H4 (cell line): ENCODE measurements around the gene OR13D1. TPM values are rescaled to one million over a fixed set of nuclear protein-coding genes. Genes with fewer than 3 reads are reported as not detected.
"Not testable (repeated sequence)": the region's sequence is repeated elsewhere in the genome, so short reads cannot be mapped to it uniquely, and the experiment has no call there.

ENCODE experiments used
- DNase-seq: peaks from one replicate; pipeline ENCODE4 v3.0.0-alpha.2; 2015; ENCODE audit warnings: low spot score
- total RNA-seq: library from RNA; depleted of rRNA; stranded (reverse); fragments of >200 nt; shearing (Covaris generic); gene quantifications from 2 replicates; pipeline ENCODE4 v1.2.3, GENCODE V29; 2014; rRNA removed

OR13D1 gene
- total RNA-seq: not detected in 2 replicates

- no peak for DNase-seq
Observed at GRCh38 chr9:104694218-104694617, at the start of gene OR13D1. TSS of gene OR13D1 (plus strand) at chr9:104694518. CDS start at chr9:104694518, 0 bp downstream.

- no peak for DNase-seq
Observed at GRCh38 chr9:104658496-104659195, 35.7 kb upstream of the OR13D1 start.

- no peak for DNase-seq
Observed at GRCh38 chr9:104675611-104676010, 18.7 kb upstream of the OR13D1 start.

- peak; percentile 51 for DNase-seq
Observed at GRCh38 chr9:104682642-104683041, 11.7 kb upstream of the OR13D1 start.

GRCh38 chr9:104686081-104686480 lies 8.2 kb upstream of the OR13D1 start:
- DNase-seq: no peak

- DNase-seq: no peak
Observed at GRCh38 chr9:104700306-104700705, 6.0 kb downstream of the OR13D1 start.

- not testable (repeated sequence) for DNase-seq
Observed at GRCh38 chr9:104708737-104709136, 14.4 kb downstream of the OR13D1 start.

GRCh38 chr9:104711604-104712003 lies 17.3 kb downstream of the OR13D1 start:
- no peak for DNase-seq

- no peak for DNase-seq
Observed at GRCh38 chr9:104725014-104725413, 30.7 kb downstream of the OR13D1 start.

GRCh38 chr9:104738452-104738851 lies 44.1 kb downstream of the OR13D1 start:
- no peak for DNase-seq

GRCh38 chr9:104740621-104741020 lies 46.3 kb downstream of the OR13D1 start:
- DNase-seq: no peak

- peak; percentile 65 for DNase-seq
Observed at GRCh38 chr9:104743376-104743985, 49.2 kb downstream of the OR13D1 start.

Other genes with a start within 250 kb of the OR13D1 start
- not detected in 2 replicates for gene OR13F1, start 190.3 kb upstream of the OR13D1 start, total RNA-seq
- not detected in 2 replicates for gene OR13C4, start 167.3 kb upstream of the OR13D1 start, total RNA-seq
- not detected in 2 replicates for gene OR13C3, start 157.7 kb upstream of the OR13D1 start, total RNA-seq
- gene OR13C8, start 125.3 kb upstream of the OR13D1 start, total RNA-seq: not detected in 2 replicates
- gene OR13C5, start 95.1 kb upstream of the OR13D1 start, total RNA-seq: not detected in 2 replicates
- gene OR13C2, start 88.9 kb upstream of the OR13D1 start, total RNA-seq: not detected in 2 replicates
- not detected in 2 replicates for gene OR13C9, start 76.3 kb upstream of the OR13D1 start, total RNA-seq
- gene NIPSNAP3A, start 53.2 kb downstream of the OR13D1 start, total RNA-seq: 38.4 and 44.3 TPM in 2 replicates
- gene NIPSNAP3B, start 69.6 kb downstream of the OR13D1 start, total RNA-seq: 0.62 and 1.5 TPM in 2 replicates
- 10.9 and 11.6 TPM in 2 replicates for gene ABCA1, start 233.6 kb downstream of the OR13D1 start, total RNA-seq